ENCODE measurements around the gene FOLR2.

- TF ChIP-seq L3MBTL2 (conservative IDR thresholded peaks at IDR 0.05) (no peak), ARNT (IDR thresholded peaks at IDR 0.05) (no peak), BHLHE40 (IDR thresholded peaks at IDR 0.05; ENCODE audit: borderline replicate concordance) (no peak), SP1 (IDR thresholded peaks at IDR 0.05) (no peak), HDGF (IDR thresholded peaks at IDR 0.05; ENCODE audit: borderline replicate concordance) (no peak), CTBP1 (IDR thresholded peaks at IDR 0.05; ENCODE audit: borderline replicate concordance) (no peak), LEF1 (IDR thresholded peaks at IDR 0.05; ENCODE audit: borderline replicate concordance) (no peak), ELF4 (IDR thresholded peaks at IDR 0.05) (no peak)
These were observed 24.1 kb downstream of the FOLR2 start for GRCh38 chr11:72240461-72241290.

Measured in HEK293T (cell line).